SK-N-SH (cell line): Measurements from ENCODE around the gene SPATA18. TPM values are rescaled to one million over a fixed set of nuclear protein-coding genes. Genes with fewer than 3 reads are reported as not detected.

Experiments used
- CTCF ChIA-PET: fragments of 300-600, 350-600 bp; formaldehyde crosslinking; extraction: SDS; loops from one replicate; lab custom pipeline; 2021; lab: Yijun Ruan, JAX
- POLR2A ChIA-PET: fragments of 350-600 bp; sonication (Branson Sonifier 250); formaldehyde crosslinking; extraction: SDS; loops from one replicate; lab custom pipeline; 2020; ENCODE audit warnings: antibody characterized with exemption, inconsistent platforms; lab: Yijun Ruan, JAX
- DNase-seq: peaks from one replicate; pipeline ENCODE4 v3.0.0; 2012
- H2AFZ ChIP-seq: fragments of 200-600 bp; sonication (generic); 2 replicates; pipeline ENCODE4 v1.8.1; 2016; ENCODE audit warnings: antibody characterized with exemption, mild to moderate bottlenecking, low read depth
- H3F3A ChIP-seq: fragments of 200-600 bp; sonication (generic); replicated peaks from 2 replicates; pipeline ENCODE3; 2016; ENCODE audit warnings: antibody characterized with exemption, mild to moderate bottlenecking; ENCODE audit not compliant: insufficient read depth
- H3K27ac ChIP-seq, 2 experiments: fragments of 200-500 bp in 1 of 2; fragments of 200-600 bp in 1 of 2; sonication (Bioruptor generic) in 1 of 2; sonication (generic), shearing (Covaris generic) in 1 of 2; 2 replicates each; pipeline versions ENCODE4 v1.5.1 to v1.6.1; 2014 to 2016; ENCODE audit warnings: low read depth in 2 of 2, inconsistent platforms in 1 of 2, low read length in 1 of 2, mild to moderate bottlenecking in 1 of 2, mixed read lengths in 1 of 2
- H3K27me3 ChIP-seq: fragments of 200-600 bp; sonication (generic), shearing (Covaris generic); 2 replicates; pipeline ENCODE4 v1.6.1; 2016; ENCODE audit warnings: mixed run types; ENCODE audit not compliant: insufficient read depth
- H3K36me3 ChIP-seq, 2 experiments: fragments of 200-500 bp in 1 of 2; fragments of 200-600 bp in 1 of 2; sonication (Bioruptor generic) in 1 of 2; sonication (generic) in 1 of 2; replicated peaks in 1 of 2; 2 replicates each; pipeline versions ENCODE3 to v1.5.1; 2014 to 2016; ENCODE audit warnings: low read length in 1 of 2, mild to moderate bottlenecking in 1 of 2; ENCODE audit not compliant: insufficient read depth in 2 of 2, control insufficient read depth in 1 of 2
- H3K4me1 ChIP-seq, 2 experiments: fragments of 200-500 bp in 1 of 2; fragments of 200-600 bp in 1 of 2; sonication (Bioruptor generic) in 1 of 2; sonication (generic), shearing (Covaris generic) in 1 of 2; 2 replicates each; pipeline versions ENCODE4 v1.5.1 to v1.6.1; 2014 to 2016; ENCODE audit warnings: low read depth in 1 of 2, low read length in 1 of 2, mixed run types in 1 of 2; ENCODE audit not compliant: insufficient read depth in 2 of 2, control insufficient read depth in 1 of 2
- H3K4me2 ChIP-seq: fragments of 200-600 bp; sonication (generic), shearing (Covaris generic); 2 replicates; pipeline ENCODE4 v1.6.1; 2017; ENCODE audit warnings: mixed run types
- H3K4me3 ChIP-seq, 2 experiments: fragments of 200-500 bp in 1 of 2; fragments of 200-600 bp in 1 of 2; sonication (Bioruptor generic) in 1 of 2; sonication (generic), shearing (Covaris generic) in 1 of 2; 2 replicates each; pipeline versions ENCODE4 v1.5.1 to v1.8.1; 2014 to 2016; ENCODE audit warnings: low read depth in 2 of 2, inconsistent platforms in 1 of 2, low read length in 1 of 2, mild to moderate bottlenecking in 1 of 2, mixed read lengths in 1 of 2, moderate library complexity in 1 of 2
- H3K79me2 ChIP-seq: fragments of 200-600 bp; sonication (generic); 2 replicates; pipeline ENCODE4 v1.8.1; 2017; ENCODE audit warnings: mild to moderate bottlenecking; ENCODE audit not compliant: insufficient read depth
- H3K9ac ChIP-seq: fragments of 200-600 bp; sonication (generic); 2 replicates; pipeline ENCODE4 v1.6.1; 2017; ENCODE audit warnings: mixed run types
- H3K9me2 ChIP-seq: fragments of 200-600 bp; sonication (generic); 2 replicates; pipeline ENCODE4 v1.6.1; 2017; ENCODE audit warnings: mixed run types
- H3K9me3 ChIP-seq: fragments of 200-600 bp; sonication (generic); 2 replicates; pipeline ENCODE4 v1.6.1; 2017; ENCODE audit warnings: mixed run types, mild to moderate bottlenecking, moderate library complexity
- H4K20me1 ChIP-seq: fragments of 200-600 bp; sonication (generic); 2 replicates; pipeline ENCODE4 v1.6.1; 2017; ENCODE audit warnings: mild to moderate bottlenecking, mixed run types; ENCODE audit not compliant: insufficient read depth
- CHD2 ChIP-seq: fragments of 150-350 bp; IDR thresholded peaks from 2 replicates; pipeline ENCODE4 v1.6.1; 2018; ENCODE audit warnings: low read length; ENCODE audit not compliant: partially characterized antibody
- ELF1 ChIP-seq: IDR thresholded peaks from 2 replicates; pipeline ENCODE4 v1.4.0; 2012
- FOSL2 ChIP-seq: IDR thresholded peaks from 2 replicates; pipeline ENCODE4 v1.4.0; 2012; ENCODE audit warnings: low read depth, mild to moderate bottlenecking, moderate library complexity, borderline replicate concordance
- FOXJ3 ChIP-seq: sonication (generic); formaldehyde crosslinking; IDR thresholded peaks from 2 replicates; pipeline ENCODE4 v1.5.1; 2020; ENCODE audit warnings: mild to moderate bottlenecking, missing genetic modification reagents
- FOXM1 ChIP-seq: IDR thresholded peaks from 2 replicates; pipeline ENCODE4 v1.4.0; 2012; ENCODE audit warnings: low read depth, mild to moderate bottlenecking
- JUND ChIP-seq: IDR thresholded peaks from 2 replicates; pipeline ENCODE4 v1.4.0; 2012
- NFIC ChIP-seq: IDR thresholded peaks from 2 replicates; pipeline ENCODE4 v1.4.0; 2012; ENCODE audit warnings: borderline replicate concordance
- NRF1 ChIP-seq: IDR thresholded peaks from 2 replicates; pipeline ENCODE4 v1.6.1; 2012; ENCODE audit warnings: low read depth, mild to moderate bottlenecking, low read length
- POLR2AphosphoS5 ChIP-seq: IDR thresholded peaks from 2 replicates; pipeline ENCODE4 v1.6.1; 2012; ENCODE audit warnings: low read depth, low read length
- RFX5 ChIP-seq: IDR thresholded peaks from 2 replicates; pipeline ENCODE4 v1.6.1; 2012; ENCODE audit warnings: mild to moderate bottlenecking, improper control_type of control experiment, low read length
- TAF1 ChIP-seq: IDR thresholded peaks from 2 replicates; pipeline ENCODE4 v1.6.1; 2012; ENCODE audit warnings: low read depth, mild to moderate bottlenecking, low read length, moderate library complexity, borderline replicate concordance
- YY1 ChIP-seq: IDR thresholded peaks from 2 replicates; pipeline ENCODE4 v1.4.0; 2012; ENCODE audit warnings: low read depth, mild to moderate bottlenecking
- WGBS: methylation state at CpG from one replicate; pipeline ENCODE4 v1.1.6; 2017; ENCODE audit warnings: low lambda C conversion rate; 5-methylcytosine and 5-hydroxymethylcytosine counted together
- polyA plus RNA-seq, 3 experiments: library from polyadenylated mRNA; depleted of rRNA; stranded (reverse); fragments of >200 nt; gene quantifications; 2 replicates each; pipeline ENCODE4 v1.2.3, GENCODE V29; 2012
- TF ChIP-seq, protein P1 (sequence below): IDR thresholded peaks from 2 replicates; pipeline ENCODE4 v1.4.0; 2012; ENCODE audit warnings: low read depth, borderline replicate concordance
- TF ChIP-seq, protein P2 (sequence below): fragments of 150-350 bp; IDR thresholded peaks from 2 replicates; pipeline ENCODE4 v1.6.1; 2016; ENCODE audit warnings: mild to moderate bottlenecking, low read depth, low read length
- TF ChIP-seq, protein P3 (sequence below): IDR thresholded peaks from 2 replicates; pipeline ENCODE4 v1.4.0; 2012; ENCODE audit warnings: low read depth, borderline replicate concordance
- TF ChIP-seq, protein P4 (sequence below): IDR thresholded peaks from 2 replicates; pipeline ENCODE4; 2012
- TF ChIP-seq, protein P5 (sequence below): fragments of 200-600 bp; sonication (generic); IDR thresholded peaks from 2 replicates; pipeline ENCODE4 v1.6.1; 2017; ENCODE audit warnings: antibody characterized with exemption, mild to moderate bottlenecking, moderate library complexity

The SPATA18 gene
- polyA plus RNA-seq, 1 of the 3 experiments (the other 2 are of a cell fraction): 1.2 TPM

DNA sequence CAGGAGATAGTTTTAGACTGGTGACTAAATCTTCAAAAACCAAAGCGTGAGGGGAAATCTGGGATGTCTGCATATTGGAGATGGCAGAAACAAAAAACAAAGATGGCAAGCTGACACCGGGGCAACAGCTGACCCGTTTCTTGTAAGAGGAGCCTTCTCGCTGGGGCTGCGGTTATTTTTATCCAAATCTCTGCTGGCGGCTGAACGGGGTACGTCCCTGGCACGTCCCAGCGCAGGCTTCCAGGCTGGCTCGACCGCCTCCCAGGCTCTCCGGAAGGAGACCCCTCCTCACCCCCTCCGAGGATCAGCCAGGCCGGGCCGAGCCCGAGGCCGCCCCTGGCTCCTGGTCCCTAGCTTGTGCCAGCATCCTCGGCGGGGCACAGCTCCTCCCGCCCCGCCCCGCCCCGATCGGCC, 13.4 kb upstream of the SPATA18 start (continued):
- TF ChIP-seq, protein P1, sequence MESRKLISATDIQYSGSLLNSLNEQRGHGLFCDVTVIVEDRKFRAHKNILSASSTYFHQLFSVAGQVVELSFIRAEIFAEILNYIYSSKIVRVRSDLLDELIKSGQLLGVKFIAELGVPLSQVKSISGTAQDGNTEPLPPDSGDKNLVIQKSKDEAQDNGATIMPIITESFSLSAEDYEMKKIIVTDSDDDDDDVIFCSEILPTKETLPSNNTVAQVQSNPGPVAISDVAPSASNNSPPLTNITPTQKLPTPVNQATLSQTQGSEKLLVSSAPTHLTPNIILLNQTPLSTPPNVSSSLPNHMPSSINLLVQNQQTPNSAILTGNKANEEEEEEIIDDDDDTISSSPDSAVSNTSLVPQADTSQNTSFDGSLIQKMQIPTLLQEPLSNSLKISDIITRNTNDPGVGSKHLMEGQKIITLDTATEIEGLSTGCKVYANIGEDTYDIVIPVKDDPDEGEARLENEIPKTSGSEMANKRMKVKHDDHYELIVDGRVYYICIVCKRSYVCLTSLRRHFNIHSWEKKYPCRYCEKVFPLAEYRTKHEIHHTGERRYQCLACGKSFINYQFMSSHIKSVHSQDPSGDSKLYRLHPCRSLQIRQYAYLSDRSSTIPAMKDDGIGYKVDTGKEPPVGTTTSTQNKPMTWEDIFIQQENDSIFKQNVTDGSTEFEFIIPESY: no peak
- TF ChIP-seq, protein P2, sequence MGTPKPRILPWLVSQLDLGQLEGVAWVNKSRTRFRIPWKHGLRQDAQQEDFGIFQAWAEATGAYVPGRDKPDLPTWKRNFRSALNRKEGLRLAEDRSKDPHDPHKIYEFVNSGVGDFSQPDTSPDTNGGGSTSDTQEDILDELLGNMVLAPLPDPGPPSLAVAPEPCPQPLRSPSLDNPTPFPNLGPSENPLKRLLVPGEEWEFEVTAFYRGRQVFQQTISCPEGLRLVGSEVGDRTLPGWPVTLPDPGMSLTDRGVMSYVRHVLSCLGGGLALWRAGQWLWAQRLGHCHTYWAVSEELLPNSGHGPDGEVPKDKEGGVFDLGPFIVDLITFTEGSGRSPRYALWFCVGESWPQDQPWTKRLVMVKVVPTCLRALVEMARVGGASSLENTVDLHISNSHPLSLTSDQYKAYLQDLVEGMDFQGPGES: no peak
- TF ChIP-seq CHD2 (no peak), ELF1 (no peak), JUND (no peak), FOSL2 (no peak), NFIC (no peak), RFX5 (0 out of 2 replicates have a peak, but pooled peaks have one; percentile 51), FOXM1 (no peak), FOXJ3 (CRISPR knock-in tag) (no peak)
- TF ChIP-seq, protein P3, sequence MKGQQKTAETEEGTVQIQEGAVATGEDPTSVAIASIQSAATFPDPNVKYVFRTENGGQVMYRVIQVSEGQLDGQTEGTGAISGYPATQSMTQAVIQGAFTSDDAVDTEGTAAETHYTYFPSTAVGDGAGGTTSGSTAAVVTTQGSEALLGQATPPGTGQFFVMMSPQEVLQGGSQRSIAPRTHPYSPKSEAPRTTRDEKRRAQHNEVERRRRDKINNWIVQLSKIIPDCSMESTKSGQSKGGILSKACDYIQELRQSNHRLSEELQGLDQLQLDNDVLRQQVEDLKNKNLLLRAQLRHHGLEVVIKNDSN: peak; percentile 14; the same call in 1 of the 2 replicates
- TF ChIP-seq, protein P4, sequence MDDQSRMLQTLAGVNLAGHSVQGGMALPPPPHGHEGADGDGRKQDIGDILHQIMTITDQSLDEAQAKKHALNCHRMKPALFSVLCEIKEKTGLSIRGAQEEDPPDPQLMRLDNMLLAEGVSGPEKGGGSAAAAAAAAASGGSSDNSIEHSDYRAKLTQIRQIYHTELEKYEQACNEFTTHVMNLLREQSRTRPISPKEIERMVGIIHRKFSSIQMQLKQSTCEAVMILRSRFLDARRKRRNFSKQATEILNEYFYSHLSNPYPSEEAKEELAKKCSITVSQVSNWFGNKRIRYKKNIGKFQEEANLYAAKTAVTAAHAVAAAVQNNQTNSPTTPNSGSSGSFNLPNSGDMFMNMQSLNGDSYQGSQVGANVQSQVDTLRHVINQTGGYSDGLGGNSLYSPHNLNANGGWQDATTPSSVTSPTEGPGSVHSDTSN: no peak

DNA sequence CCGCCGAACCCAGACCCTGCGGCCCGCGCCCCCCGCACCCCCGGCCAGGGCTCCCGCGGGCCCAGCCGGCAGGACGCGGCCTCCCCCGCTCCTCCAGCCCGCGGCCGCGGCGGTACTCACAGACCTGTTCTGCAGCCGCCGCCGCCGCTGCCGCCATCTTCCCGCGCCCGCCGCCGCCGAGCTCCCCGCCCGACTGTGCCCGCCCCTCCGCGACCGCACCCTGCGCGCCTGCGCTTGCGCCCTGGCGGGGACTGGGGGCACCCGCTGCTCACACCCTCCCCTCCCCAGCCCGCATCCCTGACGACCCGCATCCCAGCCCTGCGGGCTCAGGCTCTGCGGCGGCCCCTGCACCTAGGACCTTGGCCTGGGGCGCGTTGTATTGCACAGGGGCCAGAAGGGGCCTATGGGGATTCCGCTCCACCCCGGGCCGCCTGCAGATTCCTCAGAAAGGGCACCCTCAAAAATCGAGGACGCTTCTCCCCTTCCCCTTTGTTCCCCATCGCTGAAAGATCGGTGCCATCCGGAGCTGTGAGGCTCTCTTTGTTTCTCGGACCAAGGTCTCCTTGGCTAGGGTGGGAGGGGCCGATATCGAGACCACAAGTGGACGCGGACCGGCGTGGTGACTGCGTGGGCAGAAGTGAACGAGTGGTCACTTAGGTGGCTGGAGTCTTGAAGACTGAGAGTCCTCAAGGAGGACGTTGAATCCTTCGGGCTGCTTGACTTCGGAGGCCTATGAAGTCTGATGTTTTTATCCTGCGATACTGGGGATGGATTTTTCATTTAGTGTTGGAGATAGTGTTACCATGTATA, 12.8 kb upstream of the SPATA18 start, which contains the start of gene SGCB:
SGCB (minus strand) TSS at position 197 of the 810 bp plus-strand sequence; CDS start at position 157, 40 bp downstream.
- H3K9me3 ChIP-seq: no peaks in the 10 kb centered on the region
- H4K20me1 ChIP-seq: no peaks in the 10 kb centered on the region
- H3K27me3 ChIP-seq: no peaks in the 10 kb centered on the region
- peak; percentile 51 for TF ChIP-seq TAF1
- peak; percentile 76 for TF ChIP-seq YY1
- TF ChIP-seq POLR2AphosphoS5: peak; percentile 58; the same call in 1 of the 2 replicates
- peak; percentile 76 for TF ChIP-seq NRF1
- TF ChIP-seq, protein P5, sequence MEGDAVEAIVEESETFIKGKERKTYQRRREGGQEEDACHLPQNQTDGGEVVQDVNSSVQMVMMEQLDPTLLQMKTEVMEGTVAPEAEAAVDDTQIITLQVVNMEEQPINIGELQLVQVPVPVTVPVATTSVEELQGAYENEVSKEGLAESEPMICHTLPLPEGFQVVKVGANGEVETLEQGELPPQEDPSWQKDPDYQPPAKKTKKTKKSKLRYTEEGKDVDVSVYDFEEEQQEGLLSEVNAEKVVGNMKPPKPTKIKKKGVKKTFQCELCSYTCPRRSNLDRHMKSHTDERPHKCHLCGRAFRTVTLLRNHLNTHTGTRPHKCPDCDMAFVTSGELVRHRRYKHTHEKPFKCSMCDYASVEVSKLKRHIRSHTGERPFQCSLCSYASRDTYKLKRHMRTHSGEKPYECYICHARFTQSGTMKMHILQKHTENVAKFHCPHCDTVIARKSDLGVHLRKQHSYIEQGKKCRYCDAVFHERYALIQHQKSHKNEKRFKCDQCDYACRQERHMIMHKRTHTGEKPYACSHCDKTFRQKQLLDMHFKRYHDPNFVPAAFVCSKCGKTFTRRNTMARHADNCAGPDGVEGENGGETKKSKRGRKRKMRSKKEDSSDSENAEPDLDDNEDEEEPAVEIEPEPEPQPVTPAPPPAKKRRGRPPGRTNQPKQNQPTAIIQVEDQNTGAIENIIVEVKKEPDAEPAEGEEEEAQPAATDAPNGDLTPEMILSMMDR: no peak
- peak within 1 kb of the TSS; percentile 81 for H3K9ac ChIP-seq
- CTCF ChIA-PET: interaction anchor here (0.6 to 0.8 kb wide), 2 partner anchors 48 to 134 kb away, joined by 3 read pairs; no protein-coding TSS in a partner anchor
- peaks cover 43% of the 10 kb centered on the region for H3K79me2 ChIP-seq
- H3K4me2 ChIP-seq: peak within 1 kb of the TSS; percentile 86
- peak within 1 kb of the TSS; percentile 35 to 64; a peak in 3 of 4 replicates for H3K27ac ChIP-seq
- POLR2A ChIA-PET: interaction anchor here (0.6 to 1.6 kb wide), 6 partner anchors 10 to 195 kb away, joined by 3 to 8 read pairs (median 4); partner anchors contain the start of gene DCUN1D4
- H2AFZ ChIP-seq: peak within 1 kb of the TSS; percentile 95
- DNase-seq: peak; percentile 97
- no peaks in the 10 kb centered on the region for H3F3A ChIP-seq
- 12% methylated on average over 28 of the region's 70 CpGs for WGBS
- H3K36me3 ChIP-seq: peaks cover 0 to 4% of the 10 kb centered on the region in 2 experiments
- peak within 1 kb of the TSS; percentile 61 to 77 for H3K4me3 ChIP-seq
- peaks cover 4 to 14% of the 10 kb centered on the region in 2 experiments; a peak in 2 of 4 replicates for H3K4me1 ChIP-seq
- H3K9me2 ChIP-seq: no peaks in the 10 kb centered on the region
